Liver (tissue), 10 donors: ENCODE measurements around the gene ARF1. TPM values are rescaled to one million over a fixed set of nuclear protein-coding genes. Genes with fewer than 3 reads are reported as not detected.

ENCODE experiments used
- DNase-seq: peaks from one replicate; pipeline ENCODE4 v3.0.0-alpha.2; 2017; ENCODE audit warnings: low spot score
- H3K27ac ChIP-seq, 2 donors: one replicate each; pipeline ENCODE4 v1.7.0; 2013; ENCODE audit warnings: inconsistent platforms in 2 of 2, low read length in 2 of 2, control low read depth in 1 of 2, low read depth in 1 of 2, mild to moderate bottlenecking in 1 of 2
- H3K27me3 ChIP-seq, 4 donors: one replicate each; pipeline versions ENCODE4 v1.6.1 to v1.7.0; 2013; ENCODE audit warnings: low read length in 3 of 4, inconsistent platforms in 1 of 4, mild to moderate bottlenecking in 1 of 4, moderate library complexity in 1 of 4; ENCODE audit not compliant: control insufficient read depth in 4 of 4, insufficient read depth in 4 of 4
- H3K36me3 ChIP-seq, 4 donors: one replicate each; pipeline versions ENCODE4 v1.6.1 to v1.7.0; 2013; ENCODE audit warnings: low read length in 3 of 4, mild to moderate bottlenecking in 3 of 4, low read depth in 1 of 4, moderate library complexity in 1 of 4; ENCODE audit not compliant: control insufficient read depth in 4 of 4, insufficient read depth in 3 of 4
- H3K4me1 ChIP-seq, 4 donors: one replicate each; pipeline versions ENCODE4 v1.6.1 to v1.7.0; 2013; ENCODE audit warnings: low read length in 3 of 4, mild to moderate bottlenecking in 3 of 4, moderate library complexity in 1 of 4; ENCODE audit not compliant: control insufficient read depth in 4 of 4, insufficient read depth in 4 of 4
- H3K4me3 ChIP-seq, 3 donors: one replicate each; pipeline versions ENCODE4 v1.6.1 to v1.7.0; 2013; ENCODE audit warnings: low read length in 3 of 3, control low read depth in 1 of 3, low read depth in 1 of 3, mild to moderate bottlenecking in 1 of 3
- H3K9ac ChIP-seq, 2 donors: one replicate each; pipeline ENCODE4 v1.7.0; 2013; ENCODE audit warnings: low read length in 2 of 2, mild to moderate bottlenecking in 2 of 2, moderate library complexity in 2 of 2, control low read depth in 1 of 2, low read depth in 1 of 2
- H3K9me3 ChIP-seq, 4 donors: one replicate each; pipeline versions ENCODE4 v1.6.1 to v1.7.0; 2013; ENCODE audit warnings: low read length in 3 of 4; ENCODE audit not compliant: control insufficient read depth in 4 of 4
- ATF3 ChIP-seq: IDR thresholded peaks from 2 replicates; pipeline ENCODE4 v1.6.1; 2016; ENCODE audit warnings: antibody characterized with exemption
- CTCF ChIP-seq: fragments of 150-350 bp; IDR thresholded peaks from 2 replicates; pipeline ENCODE4 v1.5.1; 2017; ENCODE audit warnings: improper control_type of control experiment, low read depth, low read length; ENCODE audit not compliant: missing input control
- EGR1 ChIP-seq, 2 donors: IDR thresholded peaks; 2 replicates each; pipeline ENCODE4 v1.6.1; 2016 to 2018; ENCODE audit warnings: antibody characterized with exemption in 2 of 2, low read depth in 2 of 2
- FOXA2 ChIP-seq: IDR thresholded peaks from 2 replicates; pipeline ENCODE4 v1.6.1; 2016; ENCODE audit warnings: antibody characterized with exemption
- JUND ChIP-seq, 2 donors: IDR thresholded peaks; 2 replicates each; pipeline ENCODE4 v1.6.1; 2016; ENCODE audit warnings: antibody characterized with exemption in 2 of 2
- MAX ChIP-seq: IDR thresholded peaks from 2 replicates; pipeline ENCODE4 v1.6.1; 2016; ENCODE audit warnings: antibody characterized with exemption
- NR2F2 ChIP-seq: IDR thresholded peaks from 2 replicates; pipeline ENCODE4 v1.6.1; 2016; ENCODE audit warnings: antibody characterized with exemption
- RAD21 ChIP-seq, 2 donors: IDR thresholded peaks; 2 replicates each; pipeline ENCODE4 v1.6.1; 2016; ENCODE audit warnings: antibody characterized with exemption in 2 of 2, mild to moderate bottlenecking in 2 of 2
- RXRA ChIP-seq, 2 donors: IDR thresholded peaks; 2 replicates each; pipeline ENCODE4 v1.6.1; 2017 to 2018; ENCODE audit warnings: antibody characterized with exemption in 2 of 2, mild to moderate bottlenecking in 1 of 2
- SP1 ChIP-seq: IDR thresholded peaks from 2 replicates; pipeline ENCODE4 v1.6.1; 2018; ENCODE audit warnings: antibody characterized with exemption, mild to moderate bottlenecking
- TAF1 ChIP-seq: conservative IDR thresholded peaks from 2 replicates; pipeline ENCODE4 v1.6.1; 2016; ENCODE audit warnings: antibody characterized with exemption, mild to moderate bottlenecking
- ZBTB33 ChIP-seq: IDR thresholded peaks from 2 replicates; pipeline ENCODE4 v1.6.1; 2016; ENCODE audit warnings: antibody characterized with exemption
- WGBS: extraction: QIAGEN DNeasy Blood & Tissue Kit; methylation state at CpG from one replicate; pipeline ENCODE4 v1.1.7; 2013; 5-methylcytosine and 5-hydroxymethylcytosine counted together
- polyA plus RNA-seq, 2 donors: library from polyadenylated mRNA; stranded (reverse) in 1 of 2; unstranded in 1 of 2; fragments of 200-250 nt in 1 of 2; fragments of >200 nt in 1 of 2; fragmentation: Nextera tagmentation in 1 of 2; extraction: Ambion mirVana in 1 of 2; gene quantifications; one replicate each; pipeline versions ENCODE4 v1.2.1 to v1.2.3, GENCODE V29; 2013 to 2015
- small RNA-seq: library from RNA; depleted of rRNA; stranded (forward); fragments of <200 nt; gene quantifications from one replicate; pipeline ENCODE3, GENCODE V24; 2014
- total RNA-seq, 2 donors: library from RNA; depleted of rRNA; stranded (reverse); fragments of >200 nt; gene quantifications; one replicate each; pipeline ENCODE4 v1.2.3, GENCODE V29; 2014
- donor health status: healthy.
- donor health status: healthy.
- donor health status: healthy.
- donor health status: healthy.
- donor health status: healthy.

The ARF1 gene
- total and polyA plus RNA-seq, 4 donors, result 151 to 282 (median 213) TPM

GRCh38 chr1:228147151-228147693 lies 64.7 kb downstream of the ARF1 start:
- no peaks in the 10 kb centered on the region for H3K27me3 ChIP-seq
- no peak overlapping the region for H3K4me3 ChIP-seq
- H3K27ac ChIP-seq, result no peak overlapping the region
- H3K9ac ChIP-seq, result no peak overlapping the region
- WGBS, result 95% methylated on average over 20 of the region's 20 CpGs
- no peak for TF ChIP-seq ATF3
- peaks cover 8 to 16% (median 10%) of the 10 kb centered on the region in 4 donors for H3K4me1 ChIP-seq
- no peak for DNase-seq
- H3K9me3 ChIP-seq, result no peaks in the 10 kb centered on the region
- H3K36me3 ChIP-seq, result peaks cover 0 to 24% (median 10%) of the 10 kb centered on the region in 4 donors

- Histone ChIP-seq H3K9me3 (no peaks in the 10 kb centered on the region), H3K4me3 (no peak overlapping the region), H3K9ac (no peak overlapping the region), H3K27ac (no peak overlapping the region), H3K4me1 (peaks cover 5 to 11% (median 5%) of the 10 kb centered on the region in 4 donors), H3K27me3 (no peaks in the 10 kb centered on the region), H3K36me3 (peaks cover 0 to 24% (median 10%) of the 10 kb centered on the region in 4 donors)
- WGBS, result 94% methylated on average over 4 of the region's 4 CpGs
- no peak for DNase-seq
- no peak for TF ChIP-seq NR2F2
- no peak for TF ChIP-seq CTCF
- no peak for TF ChIP-seq RAD21 (IDR thresholded peaks at IDR 0.05)
- no peak for TF ChIP-seq ZBTB33
- no peak for TF ChIP-seq TAF1
- TF ChIP-seq FOXA2, result no peak
- no peak for TF ChIP-seq SP1
- TF ChIP-seq RXRA (IDR thresholded peaks at IDR 0.05), result no peak
- TF ChIP-seq ATF3, result no peak
- TF ChIP-seq JUND (IDR thresholded peaks at IDR 0.05), result no peak
- TF ChIP-seq MAX, result no peak
Measured at GRCh38 chr1:228147768-228148167, 65.3 kb downstream of the ARF1 start.

- no peak for TF ChIP-seq EGR1 (IDR thresholded peaks at IDR 0.05; ENCODE audit: low read depth in 2 of 2)
- no peak for TF ChIP-seq RXRA (IDR thresholded peaks at IDR 0.05)
- no peak for TF ChIP-seq SP1
- no peak for TF ChIP-seq ATF3
- peaks cover 0 to 24% (median 10%) of the 10 kb centered on the region in 4 donors for H3K36me3 ChIP-seq
- H3K4me1 ChIP-seq, result peaks cover 0 to 5% (median 2%) of the 10 kb centered on the region in 4 donors
- 79% methylated on average over 18 of the region's 18 CpGs for WGBS
- no peak for DNase-seq
- H3K27ac ChIP-seq, result peak overlapping the region in 1 of 2 donors; percentile 34
- H3K9me3 ChIP-seq, result no peaks in the 10 kb centered on the region
- H3K27me3 ChIP-seq, result no peaks in the 10 kb centered on the region
- H3K4me3 ChIP-seq, result no peak overlapping the region
- H3K9ac ChIP-seq, result no peak overlapping the region
Measured at GRCh38 chr1:228148196-228148861, 65.8 kb downstream of the ARF1 start.

Small RNAs within 50 kb of the gene (small RNA-seq; reads per million reads assigned to genes)
- not detected for gene AL359510.1

Other genes starting within 250 kb of the ARF1 start
- under 1 TPM in 1 of 2 donors, not detected in 1; 0.08 TPM for gene WNT9A, start 134.8 kb upstream of the ARF1 start, total RNA-seq
- gene WNT9A, start 134.8 kb upstream of the ARF1 start, polyA plus RNA-seq, result under 1 TPM in 1 of 2 donors, not detected in 1; 0.03 TPM
- gene WNT3A, start 75.7 kb upstream of the ARF1 start, total RNA-seq, result not detected
- gene WNT3A, start 75.7 kb upstream of the ARF1 start, polyA plus RNA-seq, result not detected
- 1 to 10 TPM; 4.0 to 6.9 TPM for gene C1orf35, start 20.6 kb downstream of the ARF1 start, total RNA-seq
- gene C1orf35, start 20.6 kb downstream of the ARF1 start, polyA plus RNA-seq, result 1 to 10 TPM; 6.0 to 7.5 TPM
- gene MRPL55, start 26.6 kb downstream of the ARF1 start, total RNA-seq, result 10 to 100 TPM; 38.9 to 44.4 TPM
- 100 to 1,000 TPM in 1 of 2 donors, 10 to 100 TPM in 1; 79.5 to 119 TPM for gene MRPL55, start 26.6 kb downstream of the ARF1 start, polyA plus RNA-seq
- gene GUK1, start 57.6 kb downstream of the ARF1 start, total RNA-seq, result 100 to 1,000 TPM; 147 to 251 TPM
- 100 to 1,000 TPM; 186 to 245 TPM for gene GUK1, start 57.6 kb downstream of the ARF1 start, polyA plus RNA-seq
- under 1 TPM; 0.25 to 0.79 TPM for gene GJC2, start 67.2 kb downstream of the ARF1 start, total RNA-seq
- gene GJC2, start 67.2 kb downstream of the ARF1 start, polyA plus RNA-seq, result under 1 TPM in 1 of 2 donors, not detected in 1; 0.10 TPM
- gene IBA57, start 83.1 kb downstream of the ARF1 start, total RNA-seq, result 10 to 100 TPM in 1 of 2 donors, 1 to 10 TPM in 1; 8.4 to 12.0 TPM
- gene IBA57, start 83.1 kb downstream of the ARF1 start, polyA plus RNA-seq, result 1 to 10 TPM; 1.6 to 8.5 TPM
- gene OBSCN, start 125.3 kb downstream of the ARF1 start, total RNA-seq, result 1 to 10 TPM; 4.6 to 5.6 TPM
- gene OBSCN, start 125.3 kb downstream of the ARF1 start, polyA plus RNA-seq, result under 1 TPM; 0.54 to 0.71 TPM